Heart right ventricle (tissue), 16 donors: ENCODE results near the gene NACA2. TPM values are rescaled to one million over a fixed set of nuclear protein-coding genes. Genes with fewer than 3 reads are reported as not detected.

Source experiments
- ATAC-seq, 8 donors: fragments of 200-7000 bp; cut with Tn5 transposase; one replicate each; pipeline ENCODE4 v1.9.1; 2020; ENCODE audit warnings: mild to moderate bottlenecking in 8 of 8, moderate library complexity in 8 of 8, moderate number of reproducible peaks in 1 of 8
- DNase-seq, 2 donors: peaks; one replicate each; pipeline ENCODE4 v3.0.0-alpha.2; 2020
- H3K27ac ChIP-seq, 10 donors: fragments of 200-600 bp; sonication (generic) in 2 of 10; one replicate each; pipeline versions ENCODE4 v1.5.0 to v1.8.0; 2020 to 2022; ENCODE audit warnings: mild to moderate bottlenecking in 3 of 10
- H3K27me3 ChIP-seq, 7 donors: fragments of 200-600 bp; one replicate each; pipeline ENCODE4 v1.8.0; 2021 to 2022; ENCODE audit warnings: mild to moderate bottlenecking in 2 of 7
- H3K36me3 ChIP-seq, 9 donors: fragments of 200-600 bp; sonication (generic) in 1 of 9; one replicate each; pipeline versions ENCODE4 v1.5.0 to v1.8.0; 2020 to 2022; ENCODE audit warnings: mild to moderate bottlenecking in 2 of 9
- H3K4me1 ChIP-seq, 9 donors: fragments of 200-600 bp; sonication (generic) in 1 of 9; one replicate each; pipeline versions ENCODE4 v1.5.0 to v1.8.0; 2020 to 2022; ENCODE audit warnings: mild to moderate bottlenecking in 4 of 9
- H3K4me3 ChIP-seq, 10 donors: fragments of 200-600 bp; sonication (generic) in 2 of 10; one replicate each; pipeline versions ENCODE4 v1.5.0 to v1.8.0; 2020 to 2022; ENCODE audit warnings: mild to moderate bottlenecking in 7 of 10, moderate library complexity in 2 of 10
- H3K9me3 ChIP-seq, 11 donors: fragments of 200-600 bp in 10 of 11; sonication (generic) in 2 of 11; one replicate each; pipeline versions ENCODE4 v1.5.0 to v1.8.0; 2013 to 2022; ENCODE audit warnings: mild to moderate bottlenecking in 2 of 11, control low read depth in 1 of 11, moderate library complexity in 1 of 11
- CTCF ChIP-seq, 9 donors: fragments of 200-600 bp; sonication (generic) in 2 of 9; IDR thresholded peaks; one replicate each; pipeline versions ENCODE4 v1.5.0 to v1.8.0; 2021 to 2022; ENCODE audit warnings: antibody characterized with exemption in 9 of 9, mild to moderate bottlenecking in 5 of 9, moderate library complexity in 1 of 9
- WGBS, 2 donors: extraction: QIAGEN DNeasy Blood & Tissue Kit; methylation state at CpG; one replicate each; pipeline ENCODE4 v1.1.7; 2013; ENCODE audit warnings: inconsistent platforms in 1 of 2; 5-methylcytosine and 5-hydroxymethylcytosine counted together
- intact Hi-C, 10 donors: fragments of 100-400 bp; cut with DNase I; formaldehyde crosslinking; loops; one replicate each; pipeline versions ENCODE4 v1.11.1 to v1.14.2; 2022
- polyA plus RNA-seq, 2 donors: library from polyadenylated mRNA; stranded (reverse); fragments of 200-250 nt; gene quantifications; one replicate each; pipeline ENCODE4 v1.2.3, GENCODE V29; 2013
- total RNA-seq, 10 donors: library from RNA; stranded (reverse); fragmentation: NEBNext Ultra II Directional in 3 of 10; extraction: Animal tissue kit (Norgen Biotek cat#: 25700) in 3 of 10; gene quantifications; one replicate each; pipeline versions ENCODE4 v1.2.1 to v1.2.4, GENCODE V29; 2021 to 2023
- donor health status: Arrhythmogenic right ventricular cardiomyopathy.
- donor health status: ischemic (EF 13 %, LVEDD 7.1; RV severe dilation, severe dysfunction).
- donor health status: healthy with polysubstance abuse.
- donor health status: DM: no; HTN: yes; CAD: no.
- donor health status: DM: no; HTN: no; CAD: no.
- donor health status: ischemic (EF 25% LVEDD 6.9; RV normal size, moderate dysfunction).
- donor health status: ischemic (EF 25% LVEDD 5.7; RV mildly dilated, moderate dysfunction).
- donor health status: healthy.
- donor health status: DM: yes; HTN: yes; CAD: no.
- donor health status: Ischemic cardiomyopathy.
- donor health status: ischemic (EF 35%, LVEDD 5.7; RV mildly dilated, moderate dysfunction).
- donor health status: nonischemic (EF 11% LVEDD 7.7; RV severe dilation, severe dysfunction).
- donor health status: DM: yes; HTN: yes; CAD: no.
- donor health status: PGD.
- donor health status: ischemic (EF 29% LVEDD 5.4; RV normal size, mild dysfunction).
- donor health status: nonischemic (EF 23%, LVEDD 6.1; RV moderate dilation, normal function).

Gene NACA2
- total and polyA plus RNA-seq, 12 donors = 0.10 TPM; not detected in 11

GRCh38 chr17:61617330-61617729 is 26.3 kb upstream of the NACA2 start:
- DNase-seq = no peak
- no peak for TF ChIP-seq CTCF (IDR thresholded peaks at IDR 0.05)
- Histone ChIP-seq H3K4me1 (no peaks in the 10 kb centered on the region), H3K27ac (no peak overlapping the region), H3K27me3 (no peaks in the 10 kb centered on the region), H3K4me3 (no peak overlapping the region), H3K9me3 (peaks cover 0 to 28% (median 11%) of the 10 kb centered on the region in 11 donors), H3K36me3 (no peaks in the 10 kb centered on the region)
- intact Hi-C loops = no loop called here
- WGBS, 2 donors = 61 to 66% methylated on average over 4 of the region's 4 CpGs
- ATAC-seq = no peak

- TF ChIP-seq CTCF (IDR thresholded peaks at IDR 0.05) = no peak
- 55 to 59% methylated on average over 1 of the region's 1 CpG for WGBS, 2 donors
- DNase-seq (no peak), ATAC-seq (no peak)
- H3K27ac ChIP-seq = no peak overlapping the region
- H3K4me3 ChIP-seq = no peak overlapping the region
- H3K27me3 ChIP-seq = no peaks in the 10 kb centered on the region
- H3K4me1 ChIP-seq = no peaks in the 10 kb centered on the region
- intact Hi-C loops = no loop called here
- no peaks in the 10 kb centered on the region for H3K36me3 ChIP-seq
- peaks cover 0 to 28% (median 11%) of the 10 kb centered on the region in 11 donors for H3K9me3 ChIP-seq
Observed at GRCh38 chr17:61616783-61617182, 25.8 kb upstream of the NACA2 start.

GRCh38 chr17:61614219-61614618 is 23.2 kb upstream of the NACA2 start:
- intact Hi-C loops = no loop called here

GRCh38 chr17:61611323-61611722 is 20.3 kb upstream of the NACA2 start:
- ATAC-seq = no peak
- DNase-seq = no peak
- H3K4me1 ChIP-seq = no peaks in the 10 kb centered on the region
- H3K4me3 ChIP-seq = no peak overlapping the region
- intact Hi-C loops = no loop called here
- WGBS, 2 donors = 77 to 92% methylated on average over 6 of the region's 6 CpGs
- peaks cover 0 to 4% (median 0%) of the 10 kb centered on the region in 7 donors for H3K27me3 ChIP-seq
- H3K36me3 ChIP-seq = no peaks in the 10 kb centered on the region
- TF ChIP-seq CTCF (IDR thresholded peaks at IDR 0.05) = no peak
- H3K9me3 ChIP-seq = no peaks in the 10 kb centered on the region
- H3K27ac ChIP-seq = no peak overlapping the region

More at GRCh38 chr17:61614219-61614618, 23.2 kb upstream of the NACA2 start:
- TF ChIP-seq CTCF (IDR thresholded peaks at IDR 0.05) = no peak
- no peak for ATAC-seq
- H3K27me3 ChIP-seq = no peaks in the 10 kb centered on the region
- H3K4me3 ChIP-seq = no peak overlapping the region
- DNase-seq = no peak
- no peak overlapping the region for H3K27ac ChIP-seq
- no peaks in the 10 kb centered on the region for H3K4me1 ChIP-seq
- H3K9me3 ChIP-seq = peaks cover 0 to 6% (median under 1%) of the 10 kb centered on the region in 11 donors
- H3K36me3 ChIP-seq = no peaks in the 10 kb centered on the region
